ENCODE results near the gene FKBP10. TPM values are rescaled to one million over a fixed set of nuclear protein-coding genes. Genes with fewer than 3 reads are reported as not detected.

FKBP10 gene
- total RNA-seq, 4 donors from 2014 or later = 30.5 to 53.1 (median 42.3) TPM

DNA sequence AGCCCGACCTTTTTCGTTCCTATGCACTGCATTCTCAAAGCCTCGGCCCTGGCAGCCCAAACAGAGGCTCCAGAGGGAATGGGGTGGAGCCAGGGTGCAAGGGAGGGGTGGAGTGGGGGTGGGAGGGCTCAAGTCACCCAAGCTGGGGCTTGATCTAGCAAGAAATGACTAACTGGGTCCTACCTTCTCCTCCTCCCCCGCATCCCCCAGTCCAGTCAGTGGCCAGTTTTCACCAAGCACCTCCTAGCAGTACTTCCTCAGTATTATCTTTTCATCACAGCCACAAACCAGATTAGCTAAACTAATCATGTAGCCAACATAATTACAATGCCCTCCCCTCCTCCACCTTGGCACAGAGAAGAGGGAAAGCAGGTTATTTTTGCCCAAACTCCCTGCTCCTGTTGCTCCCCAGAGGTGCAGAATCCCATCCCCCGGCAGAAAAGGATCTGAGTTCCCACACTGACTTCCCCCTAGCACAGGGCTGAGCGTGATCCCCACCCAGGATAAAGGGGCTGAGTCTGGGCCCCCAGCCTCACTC lies 28.5 kb upstream of the FKBP10 start:
- ATAC-seq (ENCODE audit: low FRiP score) (peak; percentile 35), DNase-seq (ENCODE audit: low spot score) (no peak)
- TF ChIP-seq, protein P1, sequence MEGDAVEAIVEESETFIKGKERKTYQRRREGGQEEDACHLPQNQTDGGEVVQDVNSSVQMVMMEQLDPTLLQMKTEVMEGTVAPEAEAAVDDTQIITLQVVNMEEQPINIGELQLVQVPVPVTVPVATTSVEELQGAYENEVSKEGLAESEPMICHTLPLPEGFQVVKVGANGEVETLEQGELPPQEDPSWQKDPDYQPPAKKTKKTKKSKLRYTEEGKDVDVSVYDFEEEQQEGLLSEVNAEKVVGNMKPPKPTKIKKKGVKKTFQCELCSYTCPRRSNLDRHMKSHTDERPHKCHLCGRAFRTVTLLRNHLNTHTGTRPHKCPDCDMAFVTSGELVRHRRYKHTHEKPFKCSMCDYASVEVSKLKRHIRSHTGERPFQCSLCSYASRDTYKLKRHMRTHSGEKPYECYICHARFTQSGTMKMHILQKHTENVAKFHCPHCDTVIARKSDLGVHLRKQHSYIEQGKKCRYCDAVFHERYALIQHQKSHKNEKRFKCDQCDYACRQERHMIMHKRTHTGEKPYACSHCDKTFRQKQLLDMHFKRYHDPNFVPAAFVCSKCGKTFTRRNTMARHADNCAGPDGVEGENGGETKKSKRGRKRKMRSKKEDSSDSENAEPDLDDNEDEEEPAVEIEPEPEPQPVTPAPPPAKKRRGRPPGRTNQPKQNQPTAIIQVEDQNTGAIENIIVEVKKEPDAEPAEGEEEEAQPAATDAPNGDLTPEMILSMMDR (IDR thresholded peaks at IDR 0.05) = no peak

DNA sequence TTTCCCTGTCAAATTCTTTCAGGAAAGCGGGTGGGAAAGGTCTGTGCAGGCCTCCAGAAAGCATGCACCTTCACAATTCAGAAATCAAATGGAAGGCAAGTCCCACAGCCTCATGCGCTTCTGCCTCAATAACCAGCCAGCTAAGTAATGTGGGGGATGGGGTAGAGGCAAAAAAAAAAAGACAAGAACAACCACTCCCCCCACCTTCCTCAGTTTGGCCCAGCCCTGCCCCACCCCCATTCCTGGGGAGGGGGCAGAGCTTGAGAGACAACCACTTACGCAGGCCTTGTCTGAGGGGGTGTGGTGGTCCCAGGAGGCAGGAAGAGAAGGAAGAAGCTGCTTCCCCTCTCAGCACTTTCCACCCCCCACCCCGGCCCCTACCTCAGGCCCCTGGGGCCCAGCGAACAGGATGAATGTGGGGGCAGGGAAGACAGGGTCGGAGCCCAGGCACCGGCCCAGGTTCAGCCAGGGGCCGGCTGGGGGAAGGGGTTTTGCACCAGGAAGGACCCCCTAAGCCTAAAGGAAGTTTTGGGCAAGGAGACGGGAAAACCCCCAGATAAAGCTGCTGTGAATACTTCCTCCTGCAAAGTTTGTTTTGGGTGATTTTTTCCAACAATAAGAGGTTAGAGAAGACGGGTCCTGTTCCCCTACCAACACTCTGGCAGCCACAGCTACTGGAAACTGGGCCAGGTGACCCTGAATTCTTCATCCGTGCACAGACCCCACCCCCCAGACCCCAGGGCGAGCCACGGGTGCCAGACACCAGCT lies 27.5 kb upstream of the FKBP10 start:
- ATAC-seq (ENCODE audit: low FRiP score) = no peak
- DNase-seq (ENCODE audit: low spot score) = no peak
- TF ChIP-seq, protein P1 (IDR thresholded peaks at IDR 0.05) = no peak

- TF ChIP-seq, protein P1 (IDR thresholded peaks at IDR 0.05) = no peak
- DNase-seq (ENCODE audit: low spot score) (no peak), ATAC-seq (ENCODE audit: low FRiP score) (peak; percentile 6)
Measured at GRCh38 chr17:41785859-41786226, 27.0 kb upstream of the FKBP10 start.

DNA sequence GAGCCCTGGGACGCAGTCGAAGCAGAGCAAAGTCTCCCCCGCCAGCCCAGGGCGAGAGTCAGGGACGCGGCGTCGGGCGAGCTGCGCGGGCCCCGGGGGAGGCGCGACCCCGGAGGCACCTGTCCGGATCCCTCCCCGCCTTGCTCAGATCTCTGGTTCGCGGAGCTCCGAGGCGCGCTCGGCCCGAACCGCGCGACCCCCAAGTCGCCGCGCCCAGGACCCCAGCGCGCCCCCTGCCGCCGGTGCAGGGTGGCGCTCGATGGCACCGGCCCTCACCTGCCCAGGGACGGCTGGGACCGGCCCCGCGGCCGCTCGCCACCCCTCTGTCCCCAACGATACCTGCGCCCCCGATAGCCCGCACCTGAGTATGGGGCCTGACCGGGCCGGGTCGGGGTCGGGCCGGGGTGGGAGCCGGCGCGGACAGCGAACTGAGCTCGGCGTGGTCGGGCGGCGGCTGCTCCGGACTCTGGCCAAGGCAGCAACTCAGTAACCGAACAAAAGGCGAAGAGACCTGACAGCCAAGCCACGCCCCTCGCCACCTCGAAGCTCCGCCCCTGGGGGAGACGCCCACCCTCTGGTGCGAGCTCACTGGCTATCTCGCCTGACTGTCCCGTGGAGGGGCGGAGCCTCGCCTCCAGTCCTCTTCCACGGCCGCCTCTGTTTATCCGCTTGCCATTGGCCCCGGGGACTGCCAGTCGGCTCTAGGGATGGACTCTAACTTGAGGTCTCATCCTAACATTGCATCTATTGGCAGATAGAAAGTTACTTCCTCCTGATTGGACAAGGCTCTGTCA lies 26.4 kb upstream of the FKBP10 start, which contains the start of gene JUP:
JUP (minus strand) TSS at position 485 of the 794 bp plus-strand sequence. CDS start 14,857 bp downstream, outside the sequence.
- ATAC-seq (ENCODE audit: low FRiP score) (peak; percentile 99), DNase-seq (ENCODE audit: low spot score) (peak; percentile 99)
- TF ChIP-seq, protein P1 (IDR thresholded peaks at IDR 0.05) = peak in 1 of 3 donors; percentile 33

- ATAC-seq (ENCODE audit: low FRiP score) = no peak
- DNase-seq (ENCODE audit: low spot score) = no peak
- TF ChIP-seq, protein P1 (IDR thresholded peaks at IDR 0.05) = no peak
Measured at GRCh38 chr17:41787021-41787418, 25.8 kb upstream of the FKBP10 start.

DNA sequence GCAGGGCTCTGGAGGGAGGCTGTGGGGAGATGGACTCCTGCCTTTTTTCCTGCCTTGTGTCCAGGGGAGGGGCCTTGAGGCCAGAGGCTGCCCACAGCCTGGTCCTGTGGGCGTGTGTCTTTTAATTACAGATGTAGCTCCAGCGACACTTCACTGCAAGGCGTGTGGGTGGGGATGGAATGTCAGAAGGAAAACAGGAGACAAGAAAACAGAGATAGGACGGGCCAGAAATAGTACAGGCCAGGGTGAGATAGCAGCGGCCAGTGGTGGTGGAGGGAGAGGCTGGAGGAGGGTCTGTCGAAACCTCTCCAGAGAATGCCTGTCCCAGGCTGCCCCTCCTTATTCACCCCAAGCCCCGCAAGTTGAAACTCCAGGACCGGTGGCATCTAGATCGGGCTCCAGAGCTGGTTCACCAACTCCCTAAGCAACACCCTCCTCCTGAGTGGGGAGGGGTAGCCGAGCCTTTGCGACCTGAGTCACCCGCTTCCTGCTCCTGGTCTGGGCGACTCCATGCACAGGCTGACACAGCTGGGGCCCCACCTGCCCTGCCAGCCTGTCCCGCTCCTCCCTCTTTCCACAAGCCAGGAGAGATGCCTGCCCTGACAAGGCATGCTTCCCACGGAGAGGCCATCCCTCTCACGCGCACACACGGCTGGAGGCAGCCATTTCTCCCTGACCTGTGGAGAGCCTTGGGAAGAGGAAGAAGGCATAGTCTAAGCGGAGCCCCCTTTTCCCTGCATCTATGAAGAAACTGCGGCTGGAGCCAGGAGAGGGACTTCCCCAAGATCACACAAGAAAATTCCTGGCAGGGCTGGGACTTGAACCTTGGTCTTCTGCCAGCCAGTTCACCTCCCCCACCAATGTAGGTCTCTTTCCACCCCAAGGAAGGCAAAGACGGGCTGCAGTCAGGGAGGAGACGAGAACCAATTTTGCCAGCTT lies 19.7 kb upstream of the FKBP10 start:
- peak; percentile 86 for ATAC-seq (ENCODE audit: low FRiP score)
- TF ChIP-seq, protein P1 (IDR thresholded peaks at IDR 0.05) = no peak
- DNase-seq (ENCODE audit: low spot score) = no peak

All from omental fat pad (tissue), 4 donors.